Bone marrow (tissue), 2 donors: ENCODE measurements around the gene RPN2.
A peak's percentile ranks its signal among the peaks of the same experiment; 100 is the strongest.

ENCODE experiments used
- DNase-seq, 2 donors: peaks; one replicate each; lab custom pipeline; 2025; lab: John Stamatoyannopoulos, UW

The RPN2 gene

GRCh38 chr20:37185686-37186085, 6.6 kb downstream of the RPN2 start:
- no peak for DNase-seq

- DNase-seq: no peak
Observed at GRCh38 chr20:37188787-37189186, 9.7 kb downstream of the RPN2 start.

- no peak for DNase-seq
Observed at GRCh38 chr20:37189416-37190016, 10.4 kb downstream of the RPN2 start.

GRCh38 chr20:37190354-37191112, 11.4 kb downstream of the RPN2 start:
- no peak for DNase-seq

- peak; percentile 29 to 54 for DNase-seq
Observed at GRCh38 chr20:37192137-37192854, 13.2 kb downstream of the RPN2 start.

DNA sequence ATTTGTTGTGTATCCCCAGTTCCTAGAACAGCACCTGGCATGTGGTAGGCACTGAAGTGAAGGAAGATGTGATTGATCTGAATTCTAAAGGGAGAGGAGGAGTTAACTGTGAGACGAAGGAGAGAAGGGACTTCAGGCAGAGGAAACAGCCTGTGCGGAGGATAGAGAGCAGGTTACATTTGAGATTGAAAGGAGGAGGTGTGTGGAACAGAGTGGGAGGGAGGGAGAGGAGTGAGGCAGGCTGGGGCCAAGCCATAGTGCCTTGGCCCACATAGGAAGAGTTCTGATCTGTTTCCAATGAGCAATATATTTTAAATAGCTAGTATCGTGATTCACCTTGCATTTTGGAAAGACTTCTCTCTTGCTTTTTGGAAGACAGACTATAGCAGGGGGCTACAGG, 14.1 kb downstream of the RPN2 start:
- no peak for DNase-seq

GRCh38 chr20:37193821-37194220, 14.7 kb downstream of the RPN2 start:
- DNase-seq: no peak

- peak in 1 of 2 donors; percentile 73 for DNase-seq
Observed at GRCh38 chr20:37194621-37195417, 15.7 kb downstream of the RPN2 start.

DNA sequence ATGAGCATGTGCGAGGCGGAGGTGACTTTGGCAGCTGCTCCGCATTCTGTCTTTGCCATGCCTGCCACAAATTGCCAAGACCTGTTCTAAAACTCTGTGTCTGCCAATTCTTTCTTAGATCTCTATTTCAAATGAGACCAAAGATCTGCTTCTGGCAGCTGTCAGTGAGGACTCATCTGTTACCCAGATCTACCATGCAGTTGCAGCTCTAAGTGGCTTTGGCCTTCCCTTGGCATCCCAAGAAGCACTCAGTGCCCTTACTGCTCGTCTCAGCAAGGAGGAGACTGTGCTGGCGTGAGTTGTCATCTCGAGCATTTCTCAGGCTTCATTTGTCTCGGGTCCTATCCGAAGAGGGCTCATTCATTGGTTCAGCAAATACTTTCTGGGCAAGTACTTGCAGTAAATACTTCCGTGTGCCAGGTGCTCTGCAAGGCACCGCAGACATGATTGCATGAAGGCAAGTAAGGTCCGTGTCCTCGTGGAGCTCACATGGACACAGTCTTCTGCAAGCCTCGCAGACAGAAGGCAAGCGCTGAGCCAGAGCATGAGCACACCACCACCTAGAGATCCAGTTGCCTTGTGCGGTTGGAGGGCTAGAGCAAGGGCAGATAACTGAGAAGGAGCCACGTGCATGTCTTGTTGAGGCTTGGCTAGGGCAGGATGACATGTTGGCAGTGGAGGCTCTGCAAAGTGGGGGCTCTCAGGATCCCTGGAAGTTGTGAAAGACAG, 20.0 kb downstream of the RPN2 start:
- DNase-seq: no peak

DNA sequence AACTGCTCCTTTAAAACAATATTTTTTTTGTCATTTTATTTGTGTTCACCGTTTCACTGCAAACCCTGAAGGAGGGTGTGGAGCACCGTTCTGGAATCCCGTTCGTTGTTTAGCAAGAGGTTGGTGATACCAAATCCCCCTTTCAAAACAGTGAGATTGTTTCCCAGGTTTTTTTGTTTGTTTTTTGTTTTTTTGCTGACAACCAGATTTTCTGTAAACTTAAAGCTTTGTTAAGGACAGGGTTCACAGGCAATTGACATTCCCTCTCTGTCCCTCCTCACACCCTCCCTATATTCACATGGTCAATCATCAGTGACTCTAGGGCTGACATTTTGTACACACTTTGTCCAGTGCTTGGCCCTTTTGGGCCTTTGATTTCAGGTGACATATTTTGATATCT, 21.2 kb downstream of the RPN2 start:
- no peak for DNase-seq

DNA sequence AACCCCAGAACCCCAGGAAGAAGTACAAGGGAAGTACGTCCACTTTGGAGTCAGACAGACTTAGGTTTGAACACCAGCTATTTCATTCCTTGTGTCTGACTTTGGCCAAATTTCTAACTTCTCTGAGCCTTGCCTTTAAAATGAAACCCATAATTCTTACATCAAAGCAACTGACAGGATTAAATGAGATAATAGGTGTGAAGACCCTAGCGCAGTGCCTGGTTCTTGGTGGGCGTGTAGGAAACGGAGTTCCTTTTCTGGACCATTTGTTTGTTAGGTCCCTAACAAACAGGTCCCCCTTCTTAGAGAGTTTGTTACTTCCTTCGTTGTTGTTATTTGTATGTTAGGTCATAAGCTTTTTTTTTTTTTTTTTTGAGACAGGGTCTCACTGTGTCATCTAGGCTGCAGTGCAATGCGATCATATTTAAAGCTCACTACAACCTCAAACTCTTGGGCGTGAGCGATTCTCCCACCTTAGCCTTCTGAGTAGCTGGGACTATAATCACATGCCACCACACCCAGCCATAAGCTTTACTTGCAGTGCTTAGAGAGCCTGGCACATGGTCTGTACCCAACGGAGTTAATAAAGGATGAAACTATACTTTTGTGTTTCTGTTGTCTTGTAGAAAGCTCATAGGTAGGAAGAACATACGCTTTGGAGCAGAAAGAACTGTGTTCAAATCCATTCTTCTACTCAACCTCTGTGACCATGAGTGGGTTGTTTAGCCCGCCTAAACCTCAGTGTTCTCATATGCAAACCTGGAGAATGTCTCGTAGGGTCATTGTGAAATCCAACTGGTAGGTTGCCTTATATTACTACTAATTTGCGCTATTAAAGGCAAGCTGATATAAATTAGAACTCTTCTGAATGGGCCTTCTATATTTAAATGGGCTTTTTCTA, 22.0 kb downstream of the RPN2 start:
- DNase-seq: no peak

- no peak for DNase-seq
Observed at GRCh38 chr20:37201827-37202162, 22.7 kb downstream of the RPN2 start.

DNA sequence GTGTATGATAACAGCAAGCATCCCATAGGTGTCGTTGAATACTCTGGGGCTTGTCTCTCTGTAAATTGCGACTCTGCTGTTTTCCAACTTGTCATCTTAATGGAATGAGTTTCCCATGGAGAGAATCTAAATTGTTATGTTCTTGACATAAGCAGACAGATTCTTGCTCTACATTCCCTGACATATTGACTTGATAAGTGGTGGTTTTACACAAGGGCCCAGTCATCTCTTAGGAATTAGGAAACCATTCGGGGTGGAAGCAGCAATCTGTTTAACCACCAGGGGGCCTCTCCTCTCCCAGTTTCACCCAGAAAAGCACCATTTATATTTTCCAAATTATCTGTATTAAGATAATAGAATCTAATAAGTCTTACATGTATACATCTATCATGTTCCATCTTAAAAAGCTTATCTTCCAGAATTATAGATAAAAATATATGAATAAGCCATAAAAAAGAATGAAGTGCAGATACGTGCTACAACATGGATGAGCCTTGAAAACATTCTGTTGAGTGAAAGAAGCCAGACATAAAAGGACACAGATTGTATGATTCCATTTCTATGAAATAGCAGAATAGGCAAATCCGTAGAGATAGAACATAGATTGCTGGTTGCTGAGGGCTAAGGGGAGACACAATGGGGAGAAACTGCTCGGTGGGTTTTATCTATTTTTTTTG, 23.3 kb downstream of the RPN2 start:
- DNase-seq: peak in 1 of 2 donors; percentile 29

DNA sequence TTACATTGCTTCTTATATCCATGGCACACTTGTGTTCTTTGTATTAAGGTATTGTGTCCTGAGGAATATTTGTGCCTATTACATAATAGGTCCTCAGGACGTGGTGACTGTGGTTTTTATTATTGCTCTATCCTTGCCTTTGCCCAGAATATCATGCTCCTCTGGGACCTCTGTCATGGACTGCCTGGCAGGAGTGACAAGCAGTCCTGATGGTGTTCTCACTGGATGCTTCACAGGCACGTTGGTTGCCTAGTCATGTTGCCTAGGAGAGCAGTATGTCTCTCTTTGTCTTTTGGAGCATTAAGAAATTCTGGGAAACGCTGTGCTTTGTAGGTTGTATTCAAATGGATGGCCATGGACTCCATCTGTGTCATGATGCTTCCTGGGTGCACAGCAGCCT, 24.9 kb downstream of the RPN2 start:
- no peak for DNase-seq

DNA sequence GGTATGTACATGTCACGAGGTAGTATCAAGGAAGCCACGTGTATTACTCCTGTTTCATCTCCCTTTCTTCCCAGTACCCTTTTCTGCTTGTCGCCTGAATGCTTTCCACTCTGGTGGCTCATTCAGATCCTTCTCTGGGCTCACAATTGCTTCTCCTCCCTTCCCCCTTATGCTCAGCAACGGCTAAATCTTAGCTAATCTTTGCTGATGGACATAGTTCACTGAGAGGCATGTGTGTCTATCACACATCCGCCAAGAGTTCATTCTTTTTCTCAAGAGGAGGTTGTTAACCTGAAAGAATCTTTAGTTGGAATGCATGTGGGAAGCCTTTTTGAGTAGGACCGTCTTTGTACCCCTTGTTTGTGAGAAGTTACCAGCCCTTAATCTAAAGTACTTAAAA, 26.0 kb downstream of the RPN2 start:
- no peak for DNase-seq

GRCh38 chr20:37205794-37206193, 26.7 kb downstream of the RPN2 start:
- no peak for DNase-seq

GRCh38 chr20:37207171-37207570, 28.0 kb downstream of the RPN2 start:
- no peak for DNase-seq

DNA sequence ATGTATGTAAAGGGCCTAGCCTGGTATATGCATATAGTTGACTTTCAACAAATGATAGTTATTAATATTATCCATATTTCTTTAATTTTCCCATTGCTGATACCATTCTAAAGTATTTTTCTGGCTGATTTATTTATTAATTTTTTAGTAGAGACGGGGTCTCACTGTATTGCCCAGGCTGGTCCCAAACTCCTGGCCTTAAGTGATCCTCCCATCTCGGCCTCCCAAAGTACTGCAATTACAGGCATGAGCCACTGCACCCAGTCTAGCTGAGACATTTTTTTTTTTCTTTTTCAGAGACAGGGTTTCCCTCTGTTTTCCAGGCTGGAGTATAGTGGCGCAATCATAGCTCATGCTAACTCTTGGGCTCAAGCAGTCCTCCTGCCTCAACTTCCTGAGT, 30.1 kb downstream of the RPN2 start:
- no peak for DNase-seq

GRCh38 chr20:37209661-37210314, 30.7 kb downstream of the RPN2 start:
- no peak for DNase-seq

GRCh38 chr20:37218441-37218840, 39.3 kb downstream of the RPN2 start:
- no peak for DNase-seq
